Upper lobe of left lung (tissue), 6 donors: ENCODE data around the gene MTAP. TPM values are rescaled to one million over a fixed set of nuclear protein-coding genes. Genes with fewer than 3 reads are reported as not detected.

Source experiments
- ATAC-seq, 2 donors: fragments of 200-7000 bp; cut with Tn5 transposase; one replicate each; pipeline ENCODE4 v1.9.1; 2022; ENCODE audit warnings: mild to moderate bottlenecking in 2 of 2, moderate library complexity in 2 of 2; ENCODE audit not compliant: low FRiP score in 2 of 2
- DNase-seq, 2 donors: peaks; one replicate each; pipeline ENCODE4 v3.0.0-alpha.2; 2019 to 2020
- H3K27ac ChIP-seq, 4 donors: fragments of 200-600 bp; sonication (generic); one replicate each; pipeline ENCODE4 v1.5.1; 2016 to 2019
- H3K27me3 ChIP-seq, 4 donors: fragments of 200-600 bp; sonication (generic); one replicate each; pipeline ENCODE4 v1.5.1; 2017 to 2019
- H3K36me3 ChIP-seq, 4 donors: fragments of 200-600 bp; sonication (generic); one replicate each; pipeline ENCODE4 v1.5.1; 2016 to 2019
- H3K4me1 ChIP-seq, 4 donors: fragments of 200-600 bp; sonication (generic); one replicate each; pipeline ENCODE4 v1.5.1; 2018 to 2019
- H3K4me3 ChIP-seq, 4 donors: fragments of 200-600 bp; sonication (generic); one replicate each; pipeline ENCODE4 v1.5.1; 2017 to 2019; ENCODE audit warnings: mild to moderate bottlenecking in 2 of 4, moderate library complexity in 1 of 4
- H3K9me3 ChIP-seq, 4 donors: fragments of 200-600 bp; sonication (generic); one replicate each; pipeline ENCODE4 v1.5.1; 2018 to 2019
- CTCF ChIP-seq, 6 experiments: fragments of 450-650 bp in 4 of 6; fragments of 200-600 bp in 2 of 6; sonication (generic) in 2 of 6; IDR thresholded peaks; one replicate each; pipeline ENCODE4 v1.5.1; 2016 to 2019; ENCODE audit warnings: antibody characterized with exemption in 6 of 6
- EP300 ChIP-seq, 4 donors: sonication (generic); formaldehyde crosslinking; IDR thresholded peaks; one replicate each; pipeline ENCODE4 v1.5.1; 2017; ENCODE audit warnings: antibody characterized with exemption in 4 of 4, control low read depth in 2 of 4
- POLR2A ChIP-seq, 4 donors: fragments of 450-650 bp; IDR thresholded peaks; one replicate each; pipeline ENCODE4 v1.5.1; 2016 to 2017; ENCODE audit warnings: antibody characterized with exemption in 4 of 4, mild to moderate bottlenecking in 2 of 4
- POLR2AphosphoS5 ChIP-seq, 2 donors: sonication (generic); formaldehyde crosslinking; IDR thresholded peaks; one replicate each; pipeline ENCODE4 v1.5.1; 2017; ENCODE audit warnings: antibody characterized with exemption in 2 of 2
- WGBS, 2 donors: methylation state at CpG; one replicate each; pipeline ENCODE4 v1.1.5; 2017 to 2018; 5-methylcytosine and 5-hydroxymethylcytosine counted together
- total RNA-seq, 6 donors: library from RNA; depleted of rRNA in 4 of 6; stranded (reverse); fragments of >200 nt in 4 of 6; gene quantifications; one replicate each; pipeline versions ENCODE4 v1.1.0 to v1.2.1, GENCODE V29; 2016 to 2021
- donor health status: DM: no; HTN: no; CAD: no; lungs with moderate emphysema.
- donor health status: DM: no; HTN: yes; CAD: no; lungs with severe emphysema.

Gene MTAP
- total RNA-seq, 6 donors from 2014 or later: 10.5 to 35.0 (median 25.7) TPM

DNA sequence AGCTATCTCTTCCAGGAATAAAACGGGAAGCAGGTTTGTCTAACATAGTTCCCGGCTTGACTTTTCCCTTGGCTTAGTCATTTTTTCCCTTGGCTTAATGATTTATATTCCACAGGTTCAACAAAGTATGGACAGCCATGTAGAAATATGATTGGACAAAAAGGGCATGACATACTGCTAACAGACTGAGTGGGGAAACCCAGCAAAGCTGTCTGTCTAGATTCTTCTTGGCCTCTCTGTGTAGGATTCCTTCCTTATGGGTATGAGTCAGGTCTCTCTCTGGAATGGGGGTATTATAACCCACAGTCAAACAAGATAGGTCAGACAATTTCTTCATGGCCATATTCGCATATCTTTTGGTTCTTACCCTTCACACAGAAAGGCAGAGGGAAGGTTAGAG, 5.7 kb upstream of the MTAP start:
- 58 to 68% methylated on average over 3 of the region's 3 CpGs for WGBS, 2 donors
- Histone ChIP-seq H3K27ac (no peak overlapping the region), H3K4me1 (peaks cover 0 to 4% (median 3%) of the 10 kb centered on the region in 4 donors), H3K9me3 (no peaks in the 10 kb centered on the region), H3K36me3 (no peaks in the 10 kb centered on the region), H3K27me3 (no peaks in the 10 kb centered on the region), H3K4me3 (no peak overlapping the region)
- no peak for DNase-seq
- no peak for ATAC-seq
- no peak for TF ChIP-seq CTCF (IDR thresholded peaks at IDR 0.05)

GRCh38 chr9:21800931-21801682, 1.3 kb upstream of the MTAP start:
- peak overlapping the region in 2 of 4 donors; percentile 77 to 90 for H3K27ac ChIP-seq
- peak overlapping the region in 3 of 4 donors; percentile 85 to 92 (median 86) for H3K4me3 ChIP-seq
- H3K4me1 ChIP-seq: peaks cover 8 to 31% (median 21%) of the 10 kb centered on the region in 4 donors
- H3K9me3 ChIP-seq: no peaks in the 10 kb centered on the region
- TF ChIP-seq CTCF (IDR thresholded peaks at IDR 0.05) (no peak), POLR2A (IDR thresholded peaks at IDR 0.05) (no peak), EP300 (IDR thresholded peaks at IDR 0.05) (no peak), POLR2AphosphoS5 (IDR thresholded peaks at IDR 0.05) (no peak)
- no peaks in the 10 kb centered on the region for H3K27me3 ChIP-seq
- no peak for DNase-seq
- ATAC-seq: no peak
- 85 to 86% methylated on average over 11 of the region's 11 CpGs for WGBS, 2 donors
- H3K36me3 ChIP-seq: no peaks in the 10 kb centered on the region

DNA sequence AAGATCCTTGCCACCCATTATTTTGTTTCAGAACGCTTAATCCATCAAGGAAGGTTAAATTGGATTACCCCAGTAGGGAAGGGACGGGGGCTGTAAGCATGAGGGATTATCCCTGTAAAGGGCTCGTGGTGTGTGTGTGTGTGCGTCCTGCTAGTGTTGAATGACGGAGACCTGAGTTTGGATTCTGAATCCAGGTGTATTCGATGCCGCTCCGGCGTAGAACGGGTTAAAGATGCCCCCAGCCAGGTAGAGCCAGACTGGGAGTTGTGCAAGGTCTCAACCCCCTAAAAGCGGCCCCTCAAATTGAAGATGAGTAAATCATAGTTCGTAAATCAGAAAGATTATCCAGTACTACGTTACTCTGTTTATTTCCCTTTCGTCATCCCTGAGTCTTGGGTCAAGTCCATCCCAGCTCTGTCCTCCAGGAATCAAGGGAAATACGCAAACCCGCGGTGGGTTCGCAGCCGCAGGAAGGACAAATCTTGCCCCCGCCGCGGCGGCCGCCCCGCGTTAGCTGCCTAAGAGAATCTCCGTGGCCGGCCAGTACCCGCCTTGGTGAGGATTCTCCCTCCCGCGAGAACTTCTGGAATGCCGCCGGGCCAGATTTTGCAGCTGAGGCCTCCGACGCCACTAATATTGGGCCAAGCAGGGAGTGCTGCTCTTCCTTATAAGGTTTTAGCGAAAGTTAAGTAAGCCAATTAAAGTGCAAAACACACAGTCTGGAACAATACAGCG, 586 bp upstream of the MTAP start:
- WGBS, 2 donors: 11 to 15% methylated on average over 37 of the region's 37 CpGs
- H3K4me3 ChIP-seq: peak overlapping the region; percentile 85 to 93 (median 89)
- DNase-seq (peak; percentile 79 to 92), ATAC-seq (peak; percentile 76 to 80)
- TF ChIP-seq POLR2A (IDR thresholded peaks at IDR 0.05) (no peak), CTCF (IDR thresholded peaks at IDR 0.05) (no peak), POLR2AphosphoS5 (IDR thresholded peaks at IDR 0.05) (no peak), EP300 (IDR thresholded peaks at IDR 0.05) (no peak)
- no peaks in the 10 kb centered on the region for H3K27me3 ChIP-seq
- no peaks in the 10 kb centered on the region for H3K9me3 ChIP-seq
- H3K36me3 ChIP-seq: no peaks in the 10 kb centered on the region
- H3K27ac ChIP-seq: peak overlapping the region; percentile 77 to 92 (median 88)
- peaks cover 8 to 31% (median 21%) of the 10 kb centered on the region in 4 donors for H3K4me1 ChIP-seq

- Histone ChIP-seq H3K4me1 (peaks cover 8 to 31% (median 21%) of the 10 kb centered on the region in 4 donors), H3K4me3 (peak overlapping the region; percentile 85 to 93 (median 89)), H3K27ac (peak overlapping the region; percentile 77 to 92 (median 88)), H3K36me3 (peaks cover 0 to 4% (median 0%) of the 10 kb centered on the region in 4 donors), H3K9me3 (no peaks in the 10 kb centered on the region), H3K27me3 (no peaks in the 10 kb centered on the region)
- no peak for ATAC-seq
- TF ChIP-seq POLR2AphosphoS5 (IDR thresholded peaks at IDR 0.05): no peak
- no peak for TF ChIP-seq POLR2A (IDR thresholded peaks at IDR 0.05)
- no peak for TF ChIP-seq EP300 (IDR thresholded peaks at IDR 0.05)
- TF ChIP-seq CTCF (IDR thresholded peaks at IDR 0.05): no peak
- DNase-seq: no peak
- WGBS, 2 donors: 58 to 61% methylated on average over 10 of the region's 10 CpGs
Measured at GRCh38 chr9:21803649-21804048, 1.2 kb downstream of the MTAP start.
